Liver (tissue), 9 donors: Measurements from ENCODE around the gene PAX6. TPM values are rescaled to one million over a fixed set of nuclear protein-coding genes. Genes with fewer than 3 reads are reported as not detected.

Source experiments
- DNase-seq: peaks from one replicate; pipeline ENCODE4 v3.0.0-alpha.2; 2017; ENCODE audit warnings: low spot score
- H3K27ac ChIP-seq, 2 donors: one replicate each; pipeline ENCODE4 v1.7.0; 2013; ENCODE audit warnings: inconsistent platforms in 2 of 2, low read length in 2 of 2, control low read depth in 1 of 2, low read depth in 1 of 2, mild to moderate bottlenecking in 1 of 2
- H3K27me3 ChIP-seq, 4 donors: one replicate each; pipeline versions ENCODE4 v1.6.1 to v1.7.0; 2013; ENCODE audit warnings: low read length in 3 of 4, inconsistent platforms in 1 of 4, mild to moderate bottlenecking in 1 of 4, moderate library complexity in 1 of 4; ENCODE audit not compliant: control insufficient read depth in 4 of 4, insufficient read depth in 4 of 4
- H3K36me3 ChIP-seq, 4 donors: one replicate each; pipeline versions ENCODE4 v1.6.1 to v1.7.0; 2013; ENCODE audit warnings: low read length in 3 of 4, mild to moderate bottlenecking in 3 of 4, low read depth in 1 of 4, moderate library complexity in 1 of 4; ENCODE audit not compliant: control insufficient read depth in 4 of 4, insufficient read depth in 3 of 4
- H3K4me1 ChIP-seq, 4 donors: one replicate each; pipeline versions ENCODE4 v1.6.1 to v1.7.0; 2013; ENCODE audit warnings: low read length in 3 of 4, mild to moderate bottlenecking in 3 of 4, moderate library complexity in 1 of 4; ENCODE audit not compliant: control insufficient read depth in 4 of 4, insufficient read depth in 4 of 4
- H3K4me3 ChIP-seq, 3 donors: one replicate each; pipeline versions ENCODE4 v1.6.1 to v1.7.0; 2013; ENCODE audit warnings: low read length in 3 of 3, control low read depth in 1 of 3, low read depth in 1 of 3, mild to moderate bottlenecking in 1 of 3
- H3K9ac ChIP-seq, 2 donors: one replicate each; pipeline ENCODE4 v1.7.0; 2013; ENCODE audit warnings: low read length in 2 of 2, mild to moderate bottlenecking in 2 of 2, moderate library complexity in 2 of 2, control low read depth in 1 of 2, low read depth in 1 of 2
- H3K9me3 ChIP-seq, 4 donors: one replicate each; pipeline versions ENCODE4 v1.6.1 to v1.7.0; 2013; ENCODE audit warnings: low read length in 3 of 4; ENCODE audit not compliant: control insufficient read depth in 4 of 4
- ATF3 ChIP-seq: IDR thresholded peaks from 2 replicates; pipeline ENCODE4 v1.6.1; 2016; ENCODE audit warnings: antibody characterized with exemption
- CTCF ChIP-seq: fragments of 150-350 bp; IDR thresholded peaks from 2 replicates; pipeline ENCODE4 v1.5.1; 2017; ENCODE audit warnings: improper control_type of control experiment, low read depth, low read length; ENCODE audit not compliant: missing input control
- EGR1 ChIP-seq, 2 donors: IDR thresholded peaks; 2 replicates each; pipeline ENCODE4 v1.6.1; 2016 to 2018; ENCODE audit warnings: antibody characterized with exemption in 2 of 2, low read depth in 2 of 2
- FOXA1 ChIP-seq: IDR thresholded peaks from 2 replicates; pipeline ENCODE4 v1.6.1; 2016; ENCODE audit warnings: antibody characterized with exemption
- GABPA ChIP-seq, 2 donors: IDR thresholded peaks in 1 of 2; conservative IDR thresholded peaks in 1 of 2; 2 replicates each; pipeline ENCODE4 v1.6.1; 2016; ENCODE audit warnings: antibody characterized with exemption in 2 of 2, mild to moderate bottlenecking in 1 of 2, moderate library complexity in 1 of 2
- HNF4A ChIP-seq, 2 donors: conservative IDR thresholded peaks; 2 replicates each; pipeline ENCODE4 v1.6.1; 2016; ENCODE audit warnings: antibody characterized with exemption in 2 of 2, mild to moderate bottlenecking in 2 of 2
- HNF4G ChIP-seq: IDR thresholded peaks from 2 replicates; pipeline ENCODE4 v1.6.1; 2016; ENCODE audit warnings: antibody characterized with exemption
- JUND ChIP-seq, 2 donors: IDR thresholded peaks; 2 replicates each; pipeline ENCODE4 v1.6.1; 2016; ENCODE audit warnings: antibody characterized with exemption in 2 of 2
- MAX ChIP-seq: IDR thresholded peaks from 2 replicates; pipeline ENCODE4 v1.6.1; 2016; ENCODE audit warnings: antibody characterized with exemption
- NR2F2 ChIP-seq: IDR thresholded peaks from 2 replicates; pipeline ENCODE4 v1.6.1; 2016; ENCODE audit warnings: antibody characterized with exemption
- RAD21 ChIP-seq, 2 donors: IDR thresholded peaks; 2 replicates each; pipeline ENCODE4 v1.6.1; 2016; ENCODE audit warnings: antibody characterized with exemption in 2 of 2, mild to moderate bottlenecking in 2 of 2
- RXRA ChIP-seq, 2 donors: IDR thresholded peaks; 2 replicates each; pipeline ENCODE4 v1.6.1; 2017 to 2018; ENCODE audit warnings: antibody characterized with exemption in 2 of 2, mild to moderate bottlenecking in 1 of 2
- TAF1 ChIP-seq: conservative IDR thresholded peaks from 2 replicates; pipeline ENCODE4 v1.6.1; 2016; ENCODE audit warnings: antibody characterized with exemption, mild to moderate bottlenecking
- YY1 ChIP-seq: IDR thresholded peaks from 2 replicates; pipeline ENCODE4 v1.6.1; 2016; ENCODE audit warnings: antibody characterized with exemption, mild to moderate bottlenecking
- ZBTB33 ChIP-seq: IDR thresholded peaks from 2 replicates; pipeline ENCODE4 v1.6.1; 2016; ENCODE audit warnings: antibody characterized with exemption
- WGBS: extraction: QIAGEN DNeasy Blood & Tissue Kit; methylation state at CpG from one replicate; pipeline ENCODE4 v1.1.7; 2013; 5-methylcytosine and 5-hydroxymethylcytosine counted together
- polyA plus RNA-seq, 2 donors: library from polyadenylated mRNA; stranded (reverse) in 1 of 2; unstranded in 1 of 2; fragments of 200-250 nt in 1 of 2; fragments of >200 nt in 1 of 2; fragmentation: Nextera tagmentation in 1 of 2; extraction: Ambion mirVana in 1 of 2; gene quantifications; one replicate each; pipeline versions ENCODE4 v1.2.1 to v1.2.3, GENCODE V29; 2013 to 2015
- total RNA-seq, 2 donors: library from RNA; depleted of rRNA; stranded (reverse); fragments of >200 nt; gene quantifications; one replicate each; pipeline ENCODE4 v1.2.3, GENCODE V29; 2014
- donor health status: healthy.
- donor health status: healthy.
- donor health status: healthy.
- donor health status: healthy.
- donor health status: healthy.

The PAX6 gene
- total and polyA plus RNA-seq, 4 donors, result not detected

- TF ChIP-seq CTCF (no peak), NR2F2 (no peak), YY1 (no peak), EGR1 (IDR thresholded peaks at IDR 0.05; ENCODE audit: low read depth in 2 of 2) (no peak), FOXA1 (no peak)
Observed at GRCh38 chr11:31780480-31780971, 30.6 kb downstream of the PAX6 start (continued).

- Histone ChIP-seq H3K4me3 (no peak overlapping the region), H3K27me3 (no peaks in the 10 kb centered on the region), H3K36me3 (peaks cover 0 to 2% (median 0%) of the 10 kb centered on the region in 4 donors), H3K4me1 (no peaks in the 10 kb centered on the region), H3K27ac (no peak overlapping the region), H3K9me3 (peaks cover 0 to 2% (median 0%) of the 10 kb centered on the region in 4 donors), H3K9ac (no peak overlapping the region)
- TF ChIP-seq JUND (IDR thresholded peaks at IDR 0.05) (no peak), HNF4G (no peak), GABPA (IDR thresholded peaks at IDR 0.05 in 1 of 2, conservative IDR thresholded peaks at IDR 0.05 in 1 of 2) (no peak), RXRA (IDR thresholded peaks at IDR 0.05) (no peak), RAD21 (IDR thresholded peaks at IDR 0.05) (no peak), HNF4A (conservative IDR thresholded peaks at IDR 0.05) (no peak), EGR1 (IDR thresholded peaks at IDR 0.05; ENCODE audit: low read depth in 2 of 2) (no peak), ATF3 (no peak), YY1 (no peak), ZBTB33 (no peak), NR2F2 (no peak)
- 94% methylated on average over 4 of the region's 4 CpGs for WGBS
- no peak for DNase-seq
Observed at GRCh38 chr11:31780078-31780477, 31.0 kb downstream of the PAX6 start.

GRCh38 chr11:31779374-31779791, 31.7 kb downstream of the PAX6 start:
- no peak for DNase-seq
- Histone ChIP-seq H3K27ac (no peak overlapping the region), H3K27me3 (no peaks in the 10 kb centered on the region), H3K9ac (no peak overlapping the region), H3K4me3 (no peak overlapping the region), H3K4me1 (no peaks in the 10 kb centered on the region), H3K36me3 (peaks cover 0 to 2% (median 0%) of the 10 kb centered on the region in 4 donors), H3K9me3 (peaks cover 0 to 2% (median 0%) of the 10 kb centered on the region in 4 donors)
- WGBS, result 92% methylated on average over 6 of the region's 6 CpGs
- TF ChIP-seq MAX (no peak), RXRA (IDR thresholded peaks at IDR 0.05) (no peak), NR2F2 (no peak), ATF3 (no peak), TAF1 (no peak), ZBTB33 (no peak)
